ENCODE data around the gene MYO18B. TPM values are rescaled to one million over a fixed set of nuclear protein-coding genes. Genes with fewer than 3 reads are reported as not detected.

The MYO18B gene
- total RNA-seq, 1 experiment from 2014 or later = 0.07 TPM

- no peaks in the 10 kb centered on the region for H3K9me3 ChIP-seq
- no peaks in the 10 kb centered on the region for H3K27me3 ChIP-seq (replicated peaks; ENCODE audit: control insufficient read depth, insufficient read depth, low read length)
- POLR2A ChIA-PET = no interaction called here
- H3K4me1 ChIP-seq = peaks cover 3% of the 10 kb centered on the region; the same call in 1 of the 2 replicates
- CTCF ChIA-PET = no interaction called here
- H3K36me3 ChIP-seq (ENCODE audit: control insufficient read depth, insufficient read depth, low read length) = no peaks in the 10 kb centered on the region
- H3K9me3 Mint-ChIP-seq (ENCODE audit: unreplicated experiment) = no peaks in the 10 kb centered on the region
- H3K4me3 ChIP-seq (ENCODE audit: low read depth, low read length) = no peak overlapping the region
- no TSS peak for BruUV-seq (replicated peaks)
- intact Hi-C loops (cut with micrococcal nuclease; ENCODE audit: unreplicated experiment) = no loop called here
- TF ChIP-seq CTCF (IDR thresholded peaks at IDR 0.05; ENCODE audit: insufficient read depth in 1 of 2, low read depth in 1 of 2, low read length in 1 of 2, severe bottlenecking in 1 of 2, unreplicated experiment in 1 of 2) = no peak
- peaks cover 6% of the 10 kb centered on the region for H3K4me1 Mint-ChIP-seq (ENCODE audit: low read depth, unreplicated experiment)
- H3K36me3 Mint-ChIP-seq (ENCODE audit: insufficient read depth, unreplicated experiment) = no peaks in the 10 kb centered on the region
- H3K4me3 Mint-ChIP-seq (ENCODE audit: unreplicated experiment) = no peak overlapping the region
- DNase-seq = no peak
- no peaks in the 10 kb centered on the region for H3K27me3 Mint-ChIP-seq (ENCODE audit: insufficient read depth, unreplicated experiment)
- no peak overlapping the region for H3K27ac Mint-ChIP-seq (ENCODE audit: unreplicated experiment)
These were observed 3.5 kb downstream of the MYO18B start for GRCh38 chr22:25745341-25746011.

GRCh38 chr22:25746012-25746373 is 4.0 kb downstream of the MYO18B start:
- Mint-ChIP-seq H3K4me1 (ENCODE audit: low read depth, unreplicated experiment) (peaks cover 6% of the 10 kb centered on the region), H3K27me3 (ENCODE audit: insufficient read depth, unreplicated experiment) (no peaks in the 10 kb centered on the region), H3K9me3 (ENCODE audit: unreplicated experiment) (no peaks in the 10 kb centered on the region), H3K27ac (ENCODE audit: unreplicated experiment) (no peak overlapping the region), H3K4me3 (ENCODE audit: unreplicated experiment) (no peak overlapping the region), H3K36me3 (ENCODE audit: insufficient read depth, unreplicated experiment) (no peaks in the 10 kb centered on the region)
- BruUV-seq (replicated peaks) = no TSS peak
- Histone ChIP-seq H3K4me3 (ENCODE audit: low read depth, low read length) (no peak overlapping the region), H3K27me3 (replicated peaks; ENCODE audit: control insufficient read depth, insufficient read depth, low read length) (no peaks in the 10 kb centered on the region), H3K36me3 (ENCODE audit: control insufficient read depth, insufficient read depth, low read length) (no peaks in the 10 kb centered on the region), H3K9me3 (no peaks in the 10 kb centered on the region), H3K4me1 (peaks cover 3% of the 10 kb centered on the region; the same call in 1 of the 2 replicates)
- DNase-seq = no peak
- POLR2A ChIA-PET = no interaction called here
- intact Hi-C loops (cut with micrococcal nuclease; ENCODE audit: unreplicated experiment) = no loop called here
- CTCF ChIA-PET = no interaction called here
- TF ChIP-seq CTCF (IDR thresholded peaks at IDR 0.05; ENCODE audit: insufficient read depth in 1 of 2, low read depth in 1 of 2, low read length in 1 of 2, severe bottlenecking in 1 of 2, unreplicated experiment in 1 of 2) = no peak

- no peak for TF ChIP-seq CTCF (IDR thresholded peaks at IDR 0.05; ENCODE audit: insufficient read depth in 1 of 2, low read depth in 1 of 2, low read length in 1 of 2, severe bottlenecking in 1 of 2, unreplicated experiment in 1 of 2)
- Mint-ChIP-seq H3K27ac (ENCODE audit: unreplicated experiment) (no peak overlapping the region), H3K4me3 (ENCODE audit: unreplicated experiment) (no peak overlapping the region), H3K4me1 (ENCODE audit: low read depth, unreplicated experiment) (peaks cover 6% of the 10 kb centered on the region), H3K27me3 (ENCODE audit: insufficient read depth, unreplicated experiment) (no peaks in the 10 kb centered on the region), H3K9me3 (ENCODE audit: unreplicated experiment) (no peaks in the 10 kb centered on the region), H3K36me3 (ENCODE audit: insufficient read depth, unreplicated experiment) (no peaks in the 10 kb centered on the region)
- Histone ChIP-seq H3K9me3 (no peaks in the 10 kb centered on the region), H3K36me3 (ENCODE audit: control insufficient read depth, insufficient read depth, low read length) (no peaks in the 10 kb centered on the region), H3K4me1 (peaks cover 3% of the 10 kb centered on the region; the same call in 1 of the 2 replicates), H3K27me3 (replicated peaks; ENCODE audit: control insufficient read depth, insufficient read depth, low read length) (no peaks in the 10 kb centered on the region), H3K4me3 (ENCODE audit: low read depth, low read length) (no peak overlapping the region)
- CTCF ChIA-PET = no interaction called here
- BruUV-seq (replicated peaks) = no TSS peak
- POLR2A ChIA-PET = no interaction called here
- DNase-seq = no peak
- intact Hi-C loops (cut with micrococcal nuclease; ENCODE audit: unreplicated experiment) = no loop called here
These were observed 5.4 kb downstream of the MYO18B start for GRCh38 chr22:25747245-25747944.
